ENCODE data around the gene KRT9.

Gene KRT9

DNA sequence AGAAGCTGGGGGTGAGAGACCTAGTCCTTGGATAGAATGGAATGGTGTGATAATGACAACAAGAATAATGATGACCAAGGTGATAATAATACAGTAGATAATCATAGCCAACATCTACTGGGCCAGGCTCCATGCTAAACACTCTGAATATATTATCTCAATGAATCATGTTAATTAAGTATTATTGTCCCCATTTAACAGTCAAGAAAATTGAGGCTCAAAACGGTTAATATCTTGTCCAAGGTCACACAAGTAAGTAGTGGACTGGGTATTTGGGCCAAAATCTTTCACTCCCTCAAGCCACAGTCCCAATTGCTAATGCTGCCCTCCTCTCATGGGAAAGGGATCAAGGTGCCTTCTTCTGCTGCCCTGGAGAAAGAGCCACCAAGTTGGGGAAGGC is 39.9 kb downstream of the KRT9 start:
- in situ Hi-C loops (cut with MboI; ENCODE audit: low sequenced_read_pairs) = no loop called here

DNA sequence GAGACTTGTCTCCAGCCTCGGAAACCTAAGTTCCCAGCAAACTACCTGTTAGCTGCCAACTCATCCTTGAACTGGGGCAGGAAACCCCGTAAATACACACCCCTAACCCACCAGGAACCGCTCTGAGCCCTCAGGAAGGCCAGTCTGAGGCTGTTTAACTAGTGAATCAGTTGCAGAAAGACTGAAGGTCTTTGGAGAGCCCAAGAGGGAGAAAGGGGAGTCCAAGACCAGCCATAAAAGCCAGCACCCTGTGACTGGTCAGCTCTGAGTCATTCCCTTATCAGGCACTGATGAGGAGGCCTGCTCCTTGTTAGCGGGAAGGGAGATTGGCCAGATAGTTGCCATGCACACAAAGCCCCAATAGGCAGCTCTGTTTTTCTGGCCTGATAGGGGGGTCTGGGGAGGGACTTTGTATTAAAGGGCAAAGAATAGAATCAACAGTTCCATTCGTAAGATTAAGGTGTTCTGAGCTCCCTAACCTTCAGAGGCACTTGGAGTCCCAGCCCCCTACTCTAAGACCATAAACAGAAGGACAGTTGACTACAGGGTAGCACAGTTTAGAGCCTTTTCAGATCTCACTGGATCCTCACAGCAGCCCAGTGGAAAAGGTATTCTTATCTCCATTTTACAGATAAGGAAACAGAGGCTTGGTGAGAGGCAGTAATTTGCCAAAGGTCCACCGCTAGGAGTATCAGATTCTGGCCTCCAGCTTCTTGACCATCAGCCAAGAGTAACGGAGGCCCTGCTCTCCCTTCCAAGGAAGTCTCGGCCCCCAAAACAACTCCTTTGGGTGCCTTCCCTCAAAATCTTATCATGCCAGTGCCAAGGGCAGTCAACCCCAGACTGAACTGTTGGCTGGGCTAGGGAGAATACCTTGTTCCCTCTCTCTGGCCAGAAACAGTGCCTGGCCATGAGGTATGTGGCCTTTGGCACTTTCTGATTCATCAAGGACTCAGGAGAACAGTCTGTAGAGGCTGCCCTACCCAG is 41.5 kb downstream of the KRT9 start:
- in situ Hi-C loops (cut with MboI; ENCODE audit: low sequenced_read_pairs) = no loop called here

DNA sequence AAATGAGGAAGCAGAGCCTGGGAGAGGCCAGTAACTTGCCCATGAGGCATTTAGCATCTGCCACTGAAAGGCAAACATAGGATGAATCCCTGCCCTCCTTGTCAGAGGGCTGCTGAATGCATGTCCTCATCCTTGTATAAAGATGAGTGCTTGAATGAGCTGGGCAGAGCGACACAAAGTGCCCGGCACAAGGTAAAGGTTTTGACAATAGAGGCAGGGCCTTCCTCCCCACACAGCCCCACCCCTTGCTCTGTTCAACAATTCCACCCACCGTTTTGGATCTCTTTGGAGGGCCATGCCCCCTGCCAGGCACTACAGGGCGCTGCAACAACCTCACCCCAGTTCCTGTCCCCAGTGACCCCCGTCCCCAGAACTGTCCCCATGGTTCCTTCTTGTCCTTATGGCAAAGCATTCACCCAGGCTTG is 42.4 kb downstream of the KRT9 start:
- in situ Hi-C loops (cut with MboI; ENCODE audit: low sequenced_read_pairs) = no loop called here

DNA sequence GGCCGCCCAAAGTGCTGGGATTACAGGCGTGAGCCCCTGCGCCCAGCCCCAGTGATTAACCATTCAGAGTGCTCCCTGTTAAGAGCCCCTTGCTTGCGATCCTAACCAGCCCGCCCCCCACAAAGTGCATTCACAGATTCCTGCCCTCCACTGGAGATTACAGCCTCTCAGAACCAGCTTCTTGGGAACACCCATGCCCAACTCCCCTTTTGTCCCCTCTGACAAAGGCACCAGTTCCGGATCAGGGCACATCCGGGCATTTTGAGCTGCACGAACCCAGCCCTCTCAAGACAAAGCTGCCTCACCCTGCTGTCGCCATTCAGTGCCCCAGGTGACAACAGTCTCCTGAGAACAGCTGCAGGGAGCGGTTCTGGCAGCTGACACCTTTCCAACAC is 42.9 kb downstream of the KRT9 start:
- in situ Hi-C loops (cut with MboI; ENCODE audit: low sequenced_read_pairs) = no loop called here

DNA sequence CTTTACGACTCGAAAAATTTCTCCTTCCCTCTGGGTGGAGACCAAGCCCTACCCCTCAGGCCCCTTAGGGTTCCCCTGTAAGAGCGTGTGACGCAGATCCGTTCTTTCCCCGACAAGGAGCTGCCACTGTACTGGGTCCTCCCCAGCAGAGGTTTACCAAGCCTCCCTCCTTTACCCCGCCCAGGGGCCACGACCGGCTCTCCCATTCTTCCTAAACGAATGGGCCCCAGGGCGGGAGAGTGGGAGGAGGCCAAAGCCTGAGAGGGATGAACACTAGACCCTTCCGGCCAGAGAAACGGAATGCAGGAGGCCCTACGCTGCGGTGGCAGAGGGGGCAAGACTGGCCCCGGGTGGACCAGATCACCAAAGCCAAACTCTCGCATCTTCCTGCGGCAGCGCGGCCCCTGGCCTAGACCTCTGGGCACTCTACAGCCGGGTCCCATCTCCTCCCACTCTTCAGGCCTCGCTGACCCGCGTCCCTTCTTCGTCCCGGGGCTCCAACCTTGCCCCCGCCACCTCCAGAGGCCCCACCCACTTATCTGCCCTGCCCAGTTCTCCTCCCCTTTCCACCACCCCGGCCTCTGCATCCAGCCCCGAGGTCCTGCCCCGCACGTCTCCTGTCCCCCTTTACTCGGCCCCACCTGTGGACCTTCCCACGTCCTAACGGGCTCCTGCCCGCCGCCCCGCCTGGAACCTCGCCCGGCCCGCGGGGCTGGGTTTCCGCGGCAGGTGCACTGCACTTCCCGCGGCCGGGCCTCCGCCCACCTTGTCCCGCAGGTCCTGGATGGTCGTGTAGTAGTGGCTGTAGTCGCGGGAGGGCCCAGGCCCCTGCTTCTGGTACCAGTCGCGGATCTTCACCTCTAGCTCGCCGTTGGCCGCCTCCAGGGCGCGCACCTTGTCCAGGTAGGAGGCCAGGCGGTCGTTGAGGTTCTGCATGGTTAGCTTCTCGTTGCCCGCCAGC is 44.5 kb downstream of the KRT9 start:
- in situ Hi-C loops (cut with MboI; ENCODE audit: low sequenced_read_pairs) = no loop called here

DNA sequence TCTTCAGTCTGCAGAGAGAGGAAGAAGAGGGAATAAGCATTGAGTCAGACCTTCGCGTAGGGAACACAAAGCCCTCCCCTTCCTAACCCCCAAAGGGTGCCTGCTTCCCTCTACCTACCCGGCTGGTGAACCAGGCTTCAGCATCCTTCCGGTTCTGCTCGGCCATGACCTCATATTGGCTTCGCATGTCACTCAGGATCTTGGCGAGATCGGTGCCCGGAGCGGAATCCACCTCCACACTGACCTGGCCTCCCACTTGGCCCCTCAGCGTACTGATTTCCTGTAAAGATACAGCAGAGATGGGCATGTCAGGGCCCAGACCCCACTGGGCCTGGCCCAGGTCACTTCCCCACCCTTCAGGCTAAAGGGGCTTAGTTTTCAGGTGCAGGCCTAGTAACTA is 47.6 kb downstream of the KRT9 start:
- in situ Hi-C loops (cut with MboI; ENCODE audit: low sequenced_read_pairs) = no loop called here

DNA sequence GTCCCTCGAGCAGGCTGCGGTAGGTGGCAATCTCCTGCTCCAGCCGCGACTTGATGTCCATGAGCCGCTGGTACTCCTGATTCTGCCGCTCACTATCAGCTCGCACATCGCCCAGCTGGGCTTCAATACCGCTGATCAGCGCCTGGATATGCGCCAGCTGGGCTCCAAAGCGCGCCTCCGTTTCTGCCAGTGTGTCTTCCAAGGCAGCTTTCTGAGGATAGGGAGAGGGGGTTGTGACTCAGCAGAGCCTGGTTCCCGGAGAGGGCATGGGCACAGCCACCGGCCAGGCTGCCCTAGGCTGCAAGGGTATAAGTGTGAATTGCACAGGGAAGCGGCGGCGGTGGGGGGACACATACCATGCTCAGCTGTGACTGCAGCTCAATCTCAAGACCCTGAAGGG is 48.1 kb downstream of the KRT9 start:
- in situ Hi-C loops (cut with MboI; ENCODE audit: low sequenced_read_pairs) = no loop called here

DNA sequence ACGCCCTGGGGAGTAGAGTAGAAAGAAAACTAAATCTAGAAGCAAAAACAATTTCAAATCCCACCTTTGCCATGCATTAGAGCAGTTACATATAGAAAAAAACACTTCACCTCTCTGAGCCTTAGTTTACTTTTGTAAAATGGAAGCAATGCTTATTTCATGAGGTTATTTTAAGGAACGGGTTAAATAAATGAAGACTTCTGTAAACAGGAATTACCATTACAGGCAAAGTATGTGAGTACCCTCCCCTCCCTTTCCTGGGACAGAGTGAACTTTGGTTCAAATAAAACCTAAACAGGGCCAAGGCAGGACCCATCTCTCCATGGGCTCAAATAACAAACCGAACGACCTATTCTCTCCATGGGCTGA is 48.6 kb downstream of the KRT9 start:
- in situ Hi-C loops (cut with MboI; ENCODE audit: low sequenced_read_pairs) = no loop called here

DNA sequence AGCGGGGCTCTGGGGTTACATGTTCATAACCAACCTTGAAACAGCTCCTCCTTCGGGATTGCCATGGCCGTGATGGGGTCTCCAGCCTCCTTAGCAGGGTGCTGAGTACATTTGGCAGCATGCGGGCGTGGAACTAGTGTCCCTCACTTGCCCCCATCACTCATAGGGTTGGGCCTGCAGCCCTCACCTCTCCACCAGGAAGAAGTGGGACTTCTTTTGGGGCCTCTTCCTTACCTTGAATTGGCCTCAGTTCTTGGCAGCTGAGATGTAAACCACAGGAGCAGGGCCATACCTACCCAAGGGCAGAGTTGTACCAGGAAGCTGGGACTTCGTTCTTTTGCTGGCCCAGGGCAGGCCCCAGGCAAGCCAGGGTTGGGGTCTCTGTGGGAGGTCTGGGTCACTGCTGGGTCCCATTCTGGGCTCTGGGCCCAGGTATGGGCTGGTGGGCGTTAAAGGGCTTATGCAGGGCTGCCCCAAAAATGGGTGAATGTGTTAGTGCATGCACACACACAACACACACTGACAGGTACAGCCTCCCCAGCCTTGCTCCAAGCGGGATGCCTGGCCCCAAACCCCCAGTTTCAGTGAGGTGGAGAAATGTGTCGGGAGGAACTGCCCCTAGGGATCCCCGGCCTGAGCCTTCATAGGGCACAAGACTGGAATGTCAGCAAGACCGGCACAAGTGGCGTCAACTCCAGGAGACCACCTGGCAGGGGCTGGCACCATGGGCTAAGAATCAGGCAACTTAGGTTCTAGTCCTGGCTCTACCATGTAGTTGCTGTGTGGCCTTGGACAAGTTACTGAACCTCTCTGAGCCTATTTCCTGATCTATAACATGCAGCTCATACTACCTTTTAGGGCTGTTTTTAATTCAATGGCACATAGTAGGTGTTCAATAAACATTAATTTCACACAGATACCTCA is 49.3 kb downstream of the KRT9 start:
- in situ Hi-C loops (cut with MboI; ENCODE audit: low sequenced_read_pairs) = no loop called here

DNA sequence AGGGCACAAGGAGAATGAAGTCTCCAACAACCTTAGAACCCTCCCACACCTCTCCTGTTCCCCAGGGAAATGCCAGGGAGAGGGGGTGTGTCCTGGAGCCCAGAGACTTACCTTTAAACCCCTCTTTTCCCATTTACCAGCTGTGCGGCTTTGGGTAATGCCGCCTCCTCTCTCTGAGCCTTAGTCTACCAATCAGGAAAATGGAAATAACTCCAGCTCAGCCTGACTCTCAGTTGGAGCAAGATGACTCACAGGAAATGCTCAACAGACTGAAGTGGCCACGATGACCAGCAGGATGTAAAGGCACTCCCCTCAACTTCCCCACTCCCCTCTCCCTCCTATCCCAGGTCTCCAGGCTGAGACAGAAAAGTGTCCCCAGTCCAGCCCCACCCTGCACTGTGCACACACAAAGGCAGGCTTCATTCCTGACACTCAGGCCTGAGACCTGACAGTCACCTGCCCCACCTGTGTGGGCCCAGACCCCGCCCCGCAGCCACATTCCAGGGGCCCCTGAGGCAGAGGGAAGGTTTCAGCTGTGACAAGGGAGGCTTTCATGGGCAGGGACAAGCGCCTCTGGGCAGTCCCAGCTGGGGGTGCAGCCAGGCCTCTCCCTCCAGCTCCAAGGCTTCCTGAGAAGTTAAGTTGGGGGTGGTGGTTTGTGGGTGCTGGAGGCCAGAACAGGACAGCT is 50.1 kb downstream of the KRT9 start:
- in situ Hi-C loops (cut with MboI; ENCODE audit: low sequenced_read_pairs) = no loop called here

DNA sequence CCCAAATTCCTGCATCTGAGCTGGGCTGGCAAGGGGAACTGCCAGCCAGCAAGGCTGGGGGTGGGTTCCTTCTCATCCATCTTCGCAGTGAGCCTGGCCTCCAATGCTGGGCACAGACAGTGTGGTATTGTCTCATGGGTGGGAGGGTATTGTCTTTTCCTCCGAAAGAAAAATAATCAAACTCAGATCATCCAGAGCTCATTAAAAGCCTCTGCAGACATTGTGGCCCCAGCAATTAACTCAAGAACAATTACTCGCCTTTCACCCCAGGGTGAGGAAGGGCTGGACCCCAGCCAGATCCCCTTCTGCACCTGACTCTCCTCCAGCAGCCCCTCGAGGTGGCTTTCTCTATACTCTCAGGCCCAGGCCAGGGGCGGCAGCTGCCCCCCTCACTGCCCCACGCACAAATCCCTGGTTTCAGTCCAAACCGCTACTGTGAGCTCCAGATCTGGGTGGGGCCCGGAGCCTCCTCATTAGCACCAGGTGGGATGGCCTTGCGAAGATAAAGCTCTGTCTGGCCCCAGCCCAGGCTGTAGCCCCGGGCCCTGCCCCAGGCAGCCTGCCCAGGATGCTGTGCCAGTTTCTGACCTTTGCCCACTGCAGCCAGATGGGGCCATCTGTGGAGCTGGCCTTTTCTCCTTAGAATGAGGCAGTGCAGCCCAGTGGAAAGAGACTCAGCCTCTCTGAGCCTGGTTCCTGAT is 50.9 kb downstream of the KRT9 start:
- in situ Hi-C loops (cut with MboI; ENCODE audit: low sequenced_read_pairs) = no loop called here

DNA sequence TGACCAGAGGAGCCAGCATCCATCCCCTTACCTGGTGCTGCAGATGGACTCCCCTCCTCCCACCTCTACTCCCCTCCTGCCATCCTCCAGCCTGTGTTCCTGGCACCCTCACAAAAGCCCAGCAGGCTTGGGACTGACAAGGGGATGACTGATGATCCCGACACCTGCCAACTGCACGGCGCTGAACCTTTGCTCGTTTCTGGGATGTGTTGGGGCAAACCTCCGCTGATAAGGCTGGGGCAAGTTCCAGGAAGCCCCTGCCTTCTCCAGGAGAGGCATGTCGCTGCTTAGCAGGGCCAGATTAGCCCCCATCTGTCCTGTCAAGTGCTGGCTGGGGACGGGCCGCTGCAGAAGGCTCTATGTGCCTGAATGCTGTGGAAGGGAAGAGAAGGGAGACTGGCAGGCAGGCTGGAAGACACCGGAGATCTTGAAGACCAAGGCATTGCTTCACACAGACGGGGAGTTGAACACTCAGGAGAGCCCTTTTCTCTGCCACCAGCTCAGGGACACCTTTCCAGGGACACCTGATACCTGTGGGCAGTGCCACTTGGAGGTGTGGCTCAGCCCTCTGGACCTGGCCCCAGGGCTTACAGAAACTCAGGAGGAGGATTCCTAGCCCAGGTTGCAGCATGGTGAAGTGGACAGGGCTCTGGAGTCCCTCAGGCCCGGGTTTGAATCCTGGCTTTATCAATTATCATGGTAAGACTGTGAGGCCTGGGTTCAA is 52.2 kb downstream of the KRT9 start:
- in situ Hi-C loops (cut with MboI; ENCODE audit: low sequenced_read_pairs) = no loop called here

DNA sequence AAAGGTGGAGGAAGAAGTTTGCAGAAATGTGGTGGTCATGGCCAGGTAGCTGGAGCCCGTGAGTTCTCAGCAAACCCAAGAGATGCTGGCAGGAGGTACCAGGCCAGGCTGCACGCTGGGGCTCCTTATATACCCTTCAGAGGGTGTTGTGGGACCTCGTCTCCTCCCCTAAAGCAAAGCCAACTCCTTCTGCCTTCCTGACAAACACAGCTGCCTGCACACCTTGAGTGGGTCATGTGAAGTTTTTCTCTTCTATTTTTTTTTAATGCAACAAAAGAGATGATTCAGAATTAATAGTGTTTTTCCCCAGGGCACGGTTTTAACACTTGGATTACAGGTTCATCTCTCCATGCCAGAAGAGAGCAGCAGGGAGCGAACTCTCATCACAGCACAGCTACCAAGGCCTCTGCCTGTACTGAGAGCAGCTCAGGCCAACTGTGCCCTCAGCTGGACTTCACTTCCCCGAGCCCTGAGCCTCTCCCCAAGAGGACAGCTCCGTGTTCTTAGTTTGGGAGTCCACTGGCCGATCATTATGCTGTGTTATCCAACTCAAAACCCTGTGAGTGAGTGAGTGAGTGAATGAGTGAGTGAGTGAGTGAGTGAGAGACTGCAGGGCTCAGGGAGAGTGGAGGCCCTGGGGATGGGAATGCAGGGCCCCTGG is 52.9 kb downstream of the KRT9 start, which contains the start of gene KRT15:
Gene KRT15, minus strand, starts transcription at position 102 of the 661 bp plus-strand sequence. Its CDS starts 63 bp downstream, at position 39.
- in situ Hi-C loops (cut with MboI; ENCODE audit: low sequenced_read_pairs) = no loop called here

DNA sequence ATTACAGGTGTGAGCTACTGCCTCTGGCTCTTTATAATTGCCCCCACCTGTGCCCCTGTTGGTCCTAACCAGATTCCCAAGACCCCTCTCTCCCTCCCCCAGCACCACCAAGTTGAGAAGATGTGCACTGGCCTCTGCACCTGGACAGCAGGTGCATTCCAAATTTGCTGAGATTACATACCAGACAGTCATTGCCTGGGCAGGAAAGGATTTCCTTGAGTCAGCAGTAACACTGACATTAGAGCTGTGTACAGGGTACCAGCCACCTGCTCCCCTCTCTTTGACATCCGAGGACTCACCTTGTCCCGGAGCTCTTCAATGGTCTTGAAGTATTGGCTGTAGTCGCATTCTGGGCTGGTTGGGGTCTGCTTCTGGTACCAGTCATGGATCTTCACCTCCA is 53.8 kb downstream of the KRT9 start:
- in situ Hi-C loops (cut with MboI; ENCODE audit: low sequenced_read_pairs) = no loop called here

DNA sequence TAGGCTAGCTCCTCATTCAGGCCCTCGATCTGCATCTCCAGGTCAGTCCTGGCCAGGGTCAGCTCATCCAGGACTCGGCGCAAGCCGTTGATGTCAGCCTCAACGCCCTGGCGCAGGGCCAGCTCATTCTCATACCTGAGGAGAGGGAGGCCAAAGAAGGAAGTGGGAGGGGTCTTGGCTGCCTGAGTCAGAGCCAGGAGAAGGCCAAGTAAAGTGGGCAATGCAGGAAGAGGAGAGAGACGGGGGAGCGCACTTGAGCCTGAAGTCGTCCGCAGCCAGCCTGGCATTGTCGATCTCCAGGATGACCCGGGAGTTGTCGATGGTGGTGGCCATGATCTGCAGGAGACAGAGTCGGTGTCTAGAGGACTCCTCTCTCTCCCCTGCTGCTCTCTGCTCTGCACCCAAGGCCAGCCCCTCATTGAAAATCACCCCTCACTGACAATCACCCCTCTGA is 55.0 kb downstream of the KRT9 start:
- in situ Hi-C loops (cut with MboI; ENCODE audit: low sequenced_read_pairs) = no loop called here

DNA sequence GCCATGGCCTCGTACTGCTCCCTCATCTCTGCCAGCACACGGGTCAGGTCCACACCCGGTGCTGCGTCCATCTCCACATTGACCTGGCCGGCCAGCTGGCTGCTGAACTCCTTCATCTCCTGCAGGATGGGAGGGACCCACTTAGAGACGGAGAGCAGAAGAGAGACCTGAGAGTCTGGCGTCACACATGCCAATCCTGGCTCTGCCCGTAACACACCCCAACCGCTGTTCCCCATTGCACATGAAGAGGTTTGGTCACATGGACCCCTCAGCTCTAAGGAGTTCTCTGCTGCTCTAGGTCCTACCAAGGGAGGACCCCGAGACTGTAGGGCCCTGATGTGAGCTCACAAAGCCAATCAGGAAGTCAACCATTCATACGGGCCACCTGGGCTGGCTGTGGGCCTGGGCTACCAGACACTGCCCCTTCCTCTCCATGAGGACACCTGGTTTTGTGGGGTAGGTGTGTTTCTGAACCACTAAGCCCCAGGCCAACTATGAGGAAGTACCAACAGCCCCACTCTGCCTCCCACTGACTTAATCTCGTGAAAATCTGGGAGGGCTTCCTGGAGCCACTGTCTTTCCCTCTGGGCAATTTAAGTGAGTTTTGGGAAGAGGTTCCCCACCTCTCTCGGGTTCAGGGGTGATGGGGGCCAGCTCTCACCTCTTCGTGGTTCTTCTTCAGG is 55.6 kb downstream of the KRT9 start:
- in situ Hi-C loops (cut with MboI; ENCODE audit: low sequenced_read_pairs) = no loop called here

All from HL-60/S4 treated with retinoic acid at 250 ng/mL for 4 days and 3 days (cell line).